ENCODE measurements around the gene RNASE1. TPM values are rescaled to one million over a fixed set of nuclear protein-coding genes. Genes with fewer than 3 reads are reported as not detected.
"Not testable (repeated sequence)": the region's sequence is repeated elsewhere in the genome, so short reads cannot be mapped to it uniquely, and the experiment has no call there.

The RNASE1 gene
- total RNA-seq, 4 donors from 2014 or later = 87.2 to 780 (median 336) TPM

DNA sequence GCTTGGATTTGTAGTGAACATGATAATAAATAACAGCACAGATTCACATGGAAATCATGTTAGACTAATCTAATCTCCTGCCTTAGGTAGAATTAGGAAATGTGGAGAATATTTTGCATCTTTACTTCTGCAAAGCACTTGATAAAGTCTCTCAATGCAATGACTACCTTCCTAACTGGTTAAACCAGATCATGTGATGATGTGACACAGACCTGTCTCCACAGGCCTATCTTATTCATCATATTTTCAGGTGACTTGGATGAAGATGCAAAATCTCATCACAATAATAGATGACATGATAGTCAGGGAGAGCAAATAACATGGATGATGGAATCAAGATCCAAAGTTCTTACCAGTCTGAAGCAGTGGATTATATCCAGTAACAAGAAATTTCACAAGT lies 38.5 kb upstream of the RNASE1 start:
- Histone ChIP-seq H3K4me1 (no peaks in the 10 kb centered on the region), H3K27ac (no peak overlapping the region), H3K36me3 (no peaks in the 10 kb centered on the region), H3K4me3 (no peak overlapping the region), H3K27me3 (no peaks in the 10 kb centered on the region), H3K9me3 (no peaks in the 10 kb centered on the region)
- no peak for TF ChIP-seq POLR2AphosphoS5 (IDR thresholded peaks at IDR 0.05)
- TF ChIP-seq, protein P1, sequence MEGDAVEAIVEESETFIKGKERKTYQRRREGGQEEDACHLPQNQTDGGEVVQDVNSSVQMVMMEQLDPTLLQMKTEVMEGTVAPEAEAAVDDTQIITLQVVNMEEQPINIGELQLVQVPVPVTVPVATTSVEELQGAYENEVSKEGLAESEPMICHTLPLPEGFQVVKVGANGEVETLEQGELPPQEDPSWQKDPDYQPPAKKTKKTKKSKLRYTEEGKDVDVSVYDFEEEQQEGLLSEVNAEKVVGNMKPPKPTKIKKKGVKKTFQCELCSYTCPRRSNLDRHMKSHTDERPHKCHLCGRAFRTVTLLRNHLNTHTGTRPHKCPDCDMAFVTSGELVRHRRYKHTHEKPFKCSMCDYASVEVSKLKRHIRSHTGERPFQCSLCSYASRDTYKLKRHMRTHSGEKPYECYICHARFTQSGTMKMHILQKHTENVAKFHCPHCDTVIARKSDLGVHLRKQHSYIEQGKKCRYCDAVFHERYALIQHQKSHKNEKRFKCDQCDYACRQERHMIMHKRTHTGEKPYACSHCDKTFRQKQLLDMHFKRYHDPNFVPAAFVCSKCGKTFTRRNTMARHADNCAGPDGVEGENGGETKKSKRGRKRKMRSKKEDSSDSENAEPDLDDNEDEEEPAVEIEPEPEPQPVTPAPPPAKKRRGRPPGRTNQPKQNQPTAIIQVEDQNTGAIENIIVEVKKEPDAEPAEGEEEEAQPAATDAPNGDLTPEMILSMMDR (IDR thresholded peaks at IDR 0.05) = no peak
- TF ChIP-seq EP300 (IDR thresholded peaks at IDR 0.05) = no peak
- no peak for TF ChIP-seq POLR2A (IDR thresholded peaks at IDR 0.05)
- ATAC-seq = no peak

DNA sequence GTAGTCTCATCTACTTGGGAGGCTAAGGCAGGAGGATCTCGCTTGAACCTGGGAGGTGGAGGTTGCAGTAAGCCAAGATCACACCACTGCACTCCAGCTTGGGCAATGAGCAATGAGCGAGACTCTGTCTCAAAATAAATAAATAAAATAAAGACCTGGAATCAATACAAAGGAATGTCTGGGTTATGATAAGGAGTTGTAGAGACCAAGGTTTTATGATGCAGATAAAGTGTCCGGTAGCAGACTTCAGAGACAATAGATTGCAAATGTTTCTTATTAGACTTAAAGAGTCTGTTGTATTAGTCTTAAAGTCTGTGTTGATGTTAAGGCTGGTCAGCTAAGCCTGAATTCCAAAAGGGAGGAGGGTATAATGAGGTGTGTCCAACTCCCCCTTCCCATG lies 35.2 kb upstream of the RNASE1 start:
- TF ChIP-seq POLR2A (IDR thresholded peaks at IDR 0.05) (no peak), EP300 (IDR thresholded peaks at IDR 0.05) (no peak), POLR2AphosphoS5 (IDR thresholded peaks at IDR 0.05) (no peak)
- TF ChIP-seq, protein P1 (IDR thresholded peaks at IDR 0.05) = no peak
- Histone ChIP-seq H3K27me3 (no peaks in the 10 kb centered on the region), H3K27ac (no peak overlapping the region), H3K4me1 (no peaks in the 10 kb centered on the region), H3K36me3 (no peaks in the 10 kb centered on the region), H3K9me3 (no peaks in the 10 kb centered on the region), H3K4me3 (no peak overlapping the region)
- WGBS, 2 donors (ENCODE audit: low coverage in 1 of 2) = 59 to 100% methylated on average over 1 to 3 of the region's 3 CpGs
- no peak for ATAC-seq

DNA sequence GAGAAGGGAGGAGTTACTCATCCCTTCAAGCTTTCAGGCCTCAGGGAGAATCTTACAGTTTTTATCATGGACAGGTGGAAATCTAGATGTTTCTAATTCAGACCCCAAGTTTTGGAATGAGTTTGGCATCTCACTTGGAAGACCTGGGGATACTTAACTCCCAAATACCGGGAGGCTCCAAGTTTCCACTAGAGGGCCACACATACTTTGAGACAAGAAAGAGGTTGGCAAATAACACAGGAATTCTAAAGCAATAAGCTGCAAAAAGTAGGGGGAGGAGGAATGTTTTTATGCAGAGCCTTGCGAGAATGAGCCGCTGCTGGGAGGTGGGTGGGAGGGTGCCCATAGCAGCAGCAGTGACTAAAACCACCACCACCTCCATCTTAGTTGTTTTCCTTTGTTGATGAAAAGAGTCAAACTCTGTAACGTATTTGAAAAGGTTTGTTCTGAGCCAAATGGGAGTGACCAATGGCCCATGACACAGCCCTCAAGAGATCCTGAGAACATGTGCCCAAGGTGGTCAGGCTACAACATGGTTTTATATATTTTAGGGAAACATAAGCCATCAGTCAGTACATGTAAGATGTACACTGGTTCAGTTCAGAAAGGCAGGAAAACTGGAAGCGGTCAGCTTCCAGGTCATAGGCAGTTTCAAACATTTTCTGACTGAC lies 34.2 kb upstream of the RNASE1 start:
- Histone ChIP-seq H3K4me1 (no peaks in the 10 kb centered on the region), H3K4me3 (no peak overlapping the region), H3K27me3 (no peaks in the 10 kb centered on the region), H3K36me3 (no peaks in the 10 kb centered on the region), H3K9me3 (no peaks in the 10 kb centered on the region), H3K27ac (no peak overlapping the region)
- 40 to 41% methylated on average over 5 of the region's 5 CpGs for WGBS, 2 donors (ENCODE audit: low coverage in 1 of 2)
- TF ChIP-seq, protein P1 (IDR thresholded peaks at IDR 0.05) = peak in 3 of 4 experiments; percentile 15 to 37 (median 29)
- no peak for TF ChIP-seq POLR2A (IDR thresholded peaks at IDR 0.05)
- no peak for ATAC-seq

DNA sequence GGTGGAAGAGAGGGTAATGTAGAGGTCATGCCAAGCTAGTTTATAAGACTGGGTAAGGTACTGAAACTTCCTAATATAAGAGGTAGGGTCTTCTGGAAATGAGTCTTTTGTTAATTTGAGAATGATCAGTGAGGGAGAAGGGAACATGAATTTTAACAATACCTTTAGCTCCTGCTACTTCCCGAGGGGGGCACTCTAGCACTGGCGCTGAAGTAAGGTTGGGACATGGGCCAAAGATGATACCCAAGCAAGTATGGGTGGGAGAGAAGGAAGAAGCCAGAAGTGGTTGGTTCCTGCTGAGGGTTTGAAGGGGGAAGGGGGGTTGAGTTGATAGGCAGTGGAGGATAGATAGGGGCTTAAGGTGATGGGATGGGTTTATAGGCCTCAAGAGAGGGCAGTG lies 32.3 kb upstream of the RNASE1 start:
- H3K27ac ChIP-seq = no peak overlapping the region
- TF ChIP-seq, protein P1 (IDR thresholded peaks at IDR 0.05) = no peak
- no peak for TF ChIP-seq POLR2A (IDR thresholded peaks at IDR 0.05)
- TF ChIP-seq EP300 (IDR thresholded peaks at IDR 0.05) = no peak
- no peak for TF ChIP-seq POLR2AphosphoS5 (IDR thresholded peaks at IDR 0.05)
- H3K4me3 ChIP-seq = no peak overlapping the region
- H3K9me3 ChIP-seq = no peaks in the 10 kb centered on the region
- WGBS, 2 donors (ENCODE audit: low coverage in 1 of 2) = 74 to 94% methylated on average over 2 of the region's 2 CpGs
- no peak for ATAC-seq
- H3K4me1 ChIP-seq = no peaks in the 10 kb centered on the region
- H3K36me3 ChIP-seq = no peaks in the 10 kb centered on the region
- no peaks in the 10 kb centered on the region for H3K27me3 ChIP-seq

DNA sequence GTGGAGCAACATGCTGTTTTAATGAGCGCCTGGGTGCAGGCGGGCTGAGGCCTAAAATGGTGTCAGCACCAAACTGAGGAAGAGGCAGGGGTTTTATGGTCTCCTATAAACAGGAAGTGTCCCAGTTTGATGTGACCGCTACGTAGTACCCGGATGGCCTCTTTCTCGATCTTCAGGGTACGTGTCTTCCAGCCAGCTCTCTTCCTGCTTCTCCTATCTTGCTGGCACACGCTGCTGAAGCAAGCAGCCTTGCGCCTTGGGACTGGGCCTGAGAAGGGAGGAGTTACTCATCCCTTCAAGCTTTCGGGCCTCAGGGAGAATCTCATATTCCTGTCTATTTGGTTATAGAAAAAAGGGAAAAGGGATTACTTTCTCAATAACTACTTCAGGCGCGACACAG lies 28.2 kb upstream of the RNASE1 start:
- peaks cover 0 to 10% (median 0%) of the 10 kb centered on the region in 3 donors for H3K9me3 ChIP-seq
- H3K27me3 ChIP-seq = peaks cover 6% of the 10 kb centered on the region
- no peak overlapping the region for H3K4me3 ChIP-seq
- H3K27ac ChIP-seq = no peak overlapping the region
- no peaks in the 10 kb centered on the region for H3K36me3 ChIP-seq
- no peak for TF ChIP-seq POLR2A (IDR thresholded peaks at IDR 0.05)
- no peak for TF ChIP-seq POLR2AphosphoS5 (IDR thresholded peaks at IDR 0.05)
- no peak for TF ChIP-seq EP300 (IDR thresholded peaks at IDR 0.05)
- TF ChIP-seq, protein P1 (IDR thresholded peaks at IDR 0.05) = no peak
- H3K4me1 ChIP-seq = no peaks in the 10 kb centered on the region
- 91 to 100% methylated on average over 1 to 6 of the region's 12 CpGs for WGBS, 2 donors (ENCODE audit: low coverage in 1 of 2)
- no peak for ATAC-seq

DNA sequence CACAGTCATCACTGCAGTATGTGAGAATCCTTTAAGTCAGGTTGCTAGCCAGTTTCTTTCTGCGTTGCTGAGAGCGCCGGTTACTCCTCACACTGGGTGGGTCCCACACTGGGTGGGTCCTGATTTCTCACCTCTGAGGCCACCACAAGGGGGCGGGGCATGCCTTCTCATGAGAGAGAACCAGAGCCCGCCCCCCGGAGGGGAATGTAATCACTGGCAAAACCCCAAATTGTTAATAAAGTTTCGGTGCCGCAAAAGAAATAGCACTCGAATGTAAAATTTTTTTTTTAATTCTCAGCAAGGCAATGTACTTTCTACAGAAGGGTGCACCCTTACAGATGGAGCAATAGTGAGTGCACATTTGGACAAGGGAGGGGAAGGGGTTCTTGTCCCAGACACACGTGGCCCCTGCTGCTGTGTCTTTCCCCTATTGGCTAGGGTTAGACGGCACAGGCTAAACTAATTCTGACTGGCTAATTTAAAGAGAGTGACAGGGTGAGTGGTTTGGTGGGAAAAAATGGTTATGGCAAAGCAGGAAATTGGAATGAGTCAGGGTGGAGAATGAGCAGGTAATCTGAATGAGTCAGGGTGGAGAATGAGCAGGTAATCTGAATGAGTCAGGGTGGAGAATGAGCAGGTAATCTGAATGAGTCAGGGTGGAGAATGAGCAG lies 25.5 kb upstream of the RNASE1 start:
- H3K4me1 ChIP-seq, H3K36me3 ChIP-seq, ATAC-seq, H3K27me3 ChIP-seq, H3K27ac ChIP-seq, H3K4me3 ChIP-seq: not testable (repeated sequence)
- 85% methylated on average over 4 to 8 of the region's 11 CpGs for WGBS, 2 donors (ENCODE audit: low coverage in 1 of 2)
- H3K9me3 ChIP-seq = peaks cover 0 to 10% (median 0%) of the 10 kb centered on the region in 3 donors

Measured in gastroesophageal sphincter (tissue), 4 donors.